Measurements from ENCODE around the gene PRAMEF20.

The PRAMEF20 gene

DNA sequence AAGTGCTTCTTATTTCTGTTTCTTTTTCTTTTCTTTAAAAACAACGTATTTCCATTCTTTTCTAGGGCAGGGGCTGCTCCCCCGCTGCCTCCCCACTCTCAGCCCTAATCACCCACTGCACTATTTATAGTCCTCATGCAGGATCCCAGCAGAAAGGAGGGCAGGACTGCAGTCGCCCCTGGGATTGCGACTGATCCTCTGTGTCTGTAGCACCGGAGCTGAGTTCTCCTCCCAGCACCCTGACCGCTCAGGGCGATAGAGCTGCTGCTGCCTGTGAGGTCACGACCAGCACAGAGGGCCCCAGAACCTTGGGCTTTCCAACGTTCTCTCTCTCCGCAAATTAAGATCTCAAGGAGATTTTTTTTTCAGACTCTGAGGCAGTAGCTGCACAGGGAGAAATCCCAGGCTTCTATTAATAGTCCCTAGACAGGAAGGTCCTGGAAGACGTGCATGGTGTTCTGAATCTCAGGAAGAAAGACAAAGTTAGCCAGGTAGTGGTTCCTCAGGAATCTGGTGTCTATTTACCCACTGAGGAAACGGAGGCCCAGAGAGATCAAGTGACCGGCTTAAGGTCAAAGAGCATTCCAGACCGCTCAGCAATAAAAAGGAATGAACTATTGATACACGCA is 46.8 kb downstream of the PRAMEF20 start:
- no peak overlapping the region for H3K4me3 ChIP-seq
- TF ChIP-seq POLR2AphosphoS5 (IDR thresholded peaks at IDR 0.05; ENCODE audit: borderline replicate concordance, low read depth, low read length) (no peak), FOXP2 (optimal IDR thresholded peaks at IDR 0.05; ENCODE audit: control extremely low read depth, extremely low read length, insufficient read depth) (no peak), EZH2 (IDR thresholded peaks at IDR 0.05) (no peak)
- no peaks in the 10 kb centered on the region for H3K9me3 ChIP-seq (ENCODE audit: low read depth, low read length)
- no peak overlapping the region for H3K27ac ChIP-seq
- no peaks in the 10 kb centered on the region for H3K36me3 ChIP-seq (ENCODE audit: insufficient read depth, low read length)
- DNase-seq (ENCODE audit: low read depth, low spot score) = no peak
- no peak overlapping the region for H3K9ac ChIP-seq (ENCODE audit: insufficient read length)

DNA sequence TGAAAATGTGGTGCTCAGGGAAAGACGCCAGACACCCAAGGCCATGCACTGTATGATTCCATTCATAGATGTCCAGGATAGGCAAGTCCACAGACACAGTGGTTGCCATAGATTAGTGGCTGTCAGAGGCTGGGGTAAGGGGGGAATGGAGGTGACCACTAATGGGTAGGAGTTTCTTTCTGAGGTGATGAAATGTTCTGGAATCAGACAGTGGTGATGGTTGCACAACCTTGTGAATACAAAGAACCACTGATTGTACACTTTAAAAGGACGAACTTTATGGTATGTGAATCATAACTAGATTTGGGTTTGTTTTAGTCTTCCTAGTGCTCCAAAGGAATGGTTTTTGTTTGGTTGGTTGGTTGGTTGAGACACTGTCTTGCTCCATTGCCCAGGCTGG is 51.7 kb downstream of the PRAMEF20 start:
- Histone ChIP-seq H3K27ac (no peak overlapping the region), H3K4me3 (no peak overlapping the region), H3K9ac (ENCODE audit: insufficient read length) (no peak overlapping the region), H3K9me3 (ENCODE audit: low read depth, low read length) (no peaks in the 10 kb centered on the region), H3K36me3 (ENCODE audit: insufficient read depth, low read length) (no peaks in the 10 kb centered on the region)
- no peak for TF ChIP-seq FOXP2 (optimal IDR thresholded peaks at IDR 0.05; ENCODE audit: control extremely low read depth, extremely low read length, insufficient read depth)
- TF ChIP-seq POLR2AphosphoS5 (IDR thresholded peaks at IDR 0.05; ENCODE audit: borderline replicate concordance, low read depth, low read length) = no peak
- TF ChIP-seq EZH2 (IDR thresholded peaks at IDR 0.05) = no peak
- no peak for DNase-seq (ENCODE audit: low read depth, low spot score)

DNA sequence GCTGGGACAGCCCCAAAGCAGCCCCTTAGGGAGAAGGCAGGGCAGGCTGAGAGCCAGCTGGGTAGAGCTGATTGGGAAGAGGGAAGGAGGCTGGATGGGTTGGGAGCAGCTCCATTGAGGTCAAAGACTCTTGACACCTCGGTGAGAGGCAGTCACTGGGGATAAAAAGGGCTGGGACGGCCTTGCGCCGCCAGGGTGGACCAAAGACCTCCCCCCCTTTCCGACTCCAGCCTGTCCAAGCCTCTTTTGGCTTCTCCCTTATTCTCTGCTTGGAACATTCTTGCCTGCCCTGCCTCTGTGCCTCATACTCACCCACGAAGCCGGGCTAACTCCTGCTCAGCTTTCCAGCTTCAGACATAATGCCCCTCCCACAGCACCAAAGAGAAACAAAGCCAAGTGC is 52.4 kb downstream of the PRAMEF20 start:
- H3K9me3 ChIP-seq (ENCODE audit: low read depth, low read length) = no peaks in the 10 kb centered on the region
- no peak overlapping the region for H3K4me3 ChIP-seq
- no peak overlapping the region for H3K9ac ChIP-seq (ENCODE audit: insufficient read length)
- no peak overlapping the region for H3K27ac ChIP-seq
- TF ChIP-seq FOXP2 (optimal IDR thresholded peaks at IDR 0.05; ENCODE audit: control extremely low read depth, extremely low read length, insufficient read depth) = no peak
- no peak for TF ChIP-seq EZH2 (IDR thresholded peaks at IDR 0.05)
- TF ChIP-seq POLR2AphosphoS5 (IDR thresholded peaks at IDR 0.05; ENCODE audit: borderline replicate concordance, low read depth, low read length) = no peak
- DNase-seq (ENCODE audit: low read depth, low spot score) = no peak
- H3K36me3 ChIP-seq (ENCODE audit: insufficient read depth, low read length) = no peaks in the 10 kb centered on the region

DNA sequence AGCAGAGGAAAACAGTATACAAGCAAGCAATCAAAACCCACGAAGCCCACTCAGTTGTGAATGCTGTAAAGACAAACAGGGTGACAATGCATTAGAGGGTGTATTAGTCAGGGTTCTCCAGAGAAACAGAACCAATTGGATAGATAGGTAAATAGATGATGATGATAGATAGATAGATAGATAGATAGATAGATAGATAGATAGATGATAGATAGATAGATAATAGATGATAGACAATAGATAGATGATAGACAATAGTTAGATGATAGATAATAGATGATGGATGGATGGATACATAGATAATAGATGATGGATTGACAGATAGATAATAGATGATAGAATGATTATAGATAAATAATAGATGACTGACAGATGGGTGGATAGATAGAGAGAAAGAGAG is 55.3 kb downstream of the PRAMEF20 start:
- H3K36me3 ChIP-seq (ENCODE audit: insufficient read depth, low read length) = no peaks in the 10 kb centered on the region
- TF ChIP-seq EZH2 (IDR thresholded peaks at IDR 0.05) (no peak), FOXP2 (optimal IDR thresholded peaks at IDR 0.05; ENCODE audit: control extremely low read depth, extremely low read length, insufficient read depth) (no peak), POLR2AphosphoS5 (IDR thresholded peaks at IDR 0.05; ENCODE audit: borderline replicate concordance, low read depth, low read length) (no peak)
- no peak overlapping the region for H3K27ac ChIP-seq
- no peak for DNase-seq (ENCODE audit: low read depth, low spot score)
- H3K4me3 ChIP-seq = no peak overlapping the region
- no peak overlapping the region for H3K9ac ChIP-seq (ENCODE audit: insufficient read length)
- no peaks in the 10 kb centered on the region for H3K9me3 ChIP-seq (ENCODE audit: low read depth, low read length)

DNA sequence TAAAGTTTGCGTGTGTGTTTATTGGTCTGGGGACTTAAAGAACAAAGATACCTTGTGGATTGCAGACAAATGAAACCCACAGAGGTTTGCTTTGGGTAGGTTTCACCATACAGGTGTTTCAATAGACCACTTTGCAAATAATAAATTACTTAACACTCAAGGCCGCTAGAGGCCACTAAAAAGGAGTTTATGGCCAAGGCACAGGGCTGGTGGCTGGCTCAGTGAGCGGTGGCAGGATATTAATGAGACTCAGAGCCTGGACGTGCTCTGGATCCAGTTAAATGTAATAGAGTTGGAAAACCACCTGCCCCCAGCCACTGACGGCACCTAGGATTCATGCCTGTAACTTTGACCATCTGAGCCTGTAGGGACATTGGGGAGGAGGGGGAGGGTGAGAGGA is 59.1 kb downstream of the PRAMEF20 start:
- Histone ChIP-seq H3K36me3 (ENCODE audit: insufficient read depth, low read length) (no peaks in the 10 kb centered on the region), H3K9ac (ENCODE audit: insufficient read length) (no peak overlapping the region), H3K27ac (no peak overlapping the region), H3K9me3 (ENCODE audit: low read depth, low read length) (no peaks in the 10 kb centered on the region), H3K4me3 (no peak overlapping the region)
- no peak for DNase-seq (ENCODE audit: low read depth, low spot score)
- no peak for TF ChIP-seq EZH2 (IDR thresholded peaks at IDR 0.05)
- no peak for TF ChIP-seq FOXP2 (optimal IDR thresholded peaks at IDR 0.05; ENCODE audit: control extremely low read depth, extremely low read length, insufficient read depth)
- no peak for TF ChIP-seq POLR2AphosphoS5 (IDR thresholded peaks at IDR 0.05; ENCODE audit: borderline replicate concordance, low read depth, low read length)
